Activated CD4-positive, alpha-beta T cell treated with anti-CD3 and anti-CD28 coated beads, Interleukin-2, amount 10 ng/mL, durations not matched to agents 7 days and 5 days (primary cell): Measurements from ENCODE around the gene PHF21B. TPM values are rescaled to one million over a fixed set of nuclear protein-coding genes. Genes with fewer than 3 reads are reported as not detected.
"Not testable (repeated sequence)": the region's sequence is repeated elsewhere in the genome, so short reads cannot be mapped to it uniquely, and the experiment has no call there.

ENCODE experiments used
- CTCF ChIA-PET: fragments of 350-600 bp; sonication (Branson Sonifier 250); formaldehyde crosslinking; loops from one replicate; lab custom pipeline; 2021; ENCODE audit warnings: antibody characterized with exemption; lab: Charles Lee
- POLR2A ChIA-PET: fragments of 350-600 bp; sonication (Branson Sonifier 250); formaldehyde crosslinking; loops from one replicate; lab custom pipeline; 2021; ENCODE audit warnings: antibody characterized with exemption; lab: Charles Lee
- DNase-seq: peaks from one replicate; pipeline ENCODE4 v3.0.0-alpha.2; 2020
- H3K27ac Mint-ChIP-seq: one replicate; pipeline ENCODE4 v1.8.0; 2021; ENCODE audit warnings: mild to moderate bottlenecking, moderate library complexity, mixed read lengths
- H3K27me3 Mint-ChIP-seq: one replicate; pipeline ENCODE4 v1.8.0; 2021; ENCODE audit warnings: mixed read lengths
- H3K36me3 Mint-ChIP-seq: one replicate; pipeline ENCODE4 v1.8.0; 2021; ENCODE audit warnings: low read depth, mixed read lengths
- H3K4me1 Mint-ChIP-seq: one replicate; pipeline ENCODE4 v1.8.0; 2021; ENCODE audit warnings: mixed read lengths
- H3K4me3 Mint-ChIP-seq: one replicate; pipeline ENCODE4 v1.8.0; 2021; ENCODE audit warnings: mild to moderate bottlenecking, moderate library complexity, mixed read lengths
- H3K9me3 Mint-ChIP-seq: one replicate; pipeline ENCODE4 v1.8.0; 2021; ENCODE audit warnings: mixed read lengths
- total RNA-seq, 2 experiments: library from RNA; stranded (reverse); gene quantifications; one replicate each; pipeline ENCODE4 v1.2.3, GENCODE V29; 2021

Gene PHF21B
- total RNA-seq, 2 experiments from 2014 or later = not detected

GRCh38 chr22:44974454-44974853, 35.4 kb downstream of the PHF21B start:
- CTCF ChIA-PET = no interaction called here
- Mint-ChIP-seq H3K36me3 (no peaks in the 10 kb centered on the region), H3K27me3 (no peaks in the 10 kb centered on the region), H3K4me1 (no peaks in the 10 kb centered on the region), H3K4me3 (no peak overlapping the region), H3K9me3 (no peaks in the 10 kb centered on the region), H3K27ac (no peak overlapping the region)
- no peak for DNase-seq
- POLR2A ChIA-PET = no interaction called here

- H3K27me3 Mint-ChIP-seq = no peaks in the 10 kb centered on the region
Observed at GRCh38 chr22:44973829-44974228, 36.0 kb downstream of the PHF21B start.

DNA sequence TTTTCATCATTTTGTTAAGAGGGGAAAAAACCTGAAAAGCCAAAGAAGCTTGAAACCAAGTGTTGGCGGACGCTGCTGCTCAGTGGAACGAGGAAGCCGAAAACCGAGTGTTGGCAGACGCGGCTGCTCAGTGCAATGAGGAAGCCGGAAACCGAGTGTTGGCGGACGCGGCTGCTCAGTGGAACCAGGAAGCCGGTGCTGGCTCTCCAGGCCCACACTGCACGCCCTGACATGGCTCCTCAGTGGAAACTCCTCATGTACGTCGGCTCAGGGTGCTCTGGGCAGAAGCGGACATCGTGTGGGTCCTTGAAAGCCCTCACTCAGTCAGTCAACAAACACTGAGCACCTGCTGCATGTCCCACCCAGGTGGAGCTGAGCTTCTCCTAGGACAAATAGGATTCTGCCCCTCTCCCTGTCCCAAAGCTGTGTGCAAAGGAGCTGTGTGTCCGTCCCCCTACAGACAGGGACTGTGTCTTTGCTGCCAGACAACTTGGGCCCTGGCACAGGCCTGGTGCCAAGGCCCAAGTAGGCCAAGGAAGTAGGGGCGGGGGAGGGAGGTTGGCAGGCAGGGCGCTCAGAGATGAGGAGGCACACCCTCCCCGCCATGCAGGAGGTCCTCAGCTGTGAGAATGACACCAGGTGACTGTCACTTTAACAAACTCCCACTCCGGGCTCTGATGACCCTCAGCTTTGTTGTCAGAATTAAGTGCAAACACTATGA, 37.3 kb downstream of the PHF21B start:
- no peaks in the 10 kb centered on the region for H3K9me3 Mint-ChIP-seq
- ChIA-PET CTCF (no interaction called here), POLR2A (no interaction called here)
- no peak overlapping the region for H3K4me3 Mint-ChIP-seq
- no peaks in the 10 kb centered on the region for H3K27me3 Mint-ChIP-seq
- H3K36me3 Mint-ChIP-seq = no peaks in the 10 kb centered on the region
- H3K4me1 Mint-ChIP-seq = no peaks in the 10 kb centered on the region
- H3K27ac Mint-ChIP-seq = no peak overlapping the region
- no peak for DNase-seq

More at GRCh38 chr22:44973829-44974228, 36.0 kb downstream of the PHF21B start:
- CTCF ChIA-PET = no interaction called here
- no peak for DNase-seq
- Mint-ChIP-seq H3K27ac (no peak overlapping the region), H3K36me3 (no peaks in the 10 kb centered on the region), H3K4me3 (no peak overlapping the region), H3K9me3 (no peaks in the 10 kb centered on the region), H3K4me1 (no peaks in the 10 kb centered on the region)
- POLR2A ChIA-PET = no interaction called here

GRCh38 chr22:44971651-44972362, 38.0 kb downstream of the PHF21B start:
- ChIA-PET CTCF (no interaction called here), POLR2A (no interaction called here)
- H3K36me3 Mint-ChIP-seq = no peaks in the 10 kb centered on the region
- no peaks in the 10 kb centered on the region for H3K4me1 Mint-ChIP-seq
- H3K27ac Mint-ChIP-seq = no peak overlapping the region
- H3K27me3 Mint-ChIP-seq = no peaks in the 10 kb centered on the region
- H3K4me3 Mint-ChIP-seq = no peak overlapping the region
- no peak for DNase-seq
- no peaks in the 10 kb centered on the region for H3K9me3 Mint-ChIP-seq

GRCh38 chr22:44970291-44970690, 39.5 kb downstream of the PHF21B start:
- CTCF ChIA-PET = no interaction called here
- POLR2A ChIA-PET = no interaction called here
- H3K4me1 Mint-ChIP-seq = no peaks in the 10 kb centered on the region
- no peaks in the 10 kb centered on the region for H3K27me3 Mint-ChIP-seq
- no peak overlapping the region for H3K27ac Mint-ChIP-seq
- H3K9me3 Mint-ChIP-seq = no peaks in the 10 kb centered on the region
- H3K36me3 Mint-ChIP-seq = no peaks in the 10 kb centered on the region
- no peak overlapping the region for H3K4me3 Mint-ChIP-seq
- no peak for DNase-seq

DNA sequence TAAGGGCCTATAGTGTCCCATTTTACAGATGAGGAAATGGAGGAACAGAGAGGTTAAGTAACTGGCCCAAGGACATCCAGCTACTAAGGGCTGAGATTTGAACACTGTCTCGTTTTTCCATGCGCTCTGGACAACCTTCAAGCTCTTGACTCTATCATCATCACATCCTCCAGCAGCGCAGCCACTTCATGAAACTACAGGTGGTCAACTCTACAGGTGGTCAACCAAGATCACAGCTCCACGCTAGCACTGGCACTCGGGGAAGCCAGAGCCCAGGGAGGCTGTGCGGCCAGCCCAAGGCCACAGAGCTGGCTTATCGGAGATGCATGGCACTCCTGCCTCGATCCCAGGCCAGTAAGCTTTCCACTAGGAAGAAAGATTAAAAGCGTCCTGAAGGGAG, 40.0 kb downstream of the PHF21B start:
- POLR2A ChIA-PET = no interaction called here
- no peak for DNase-seq
- CTCF ChIA-PET = no interaction called here
- Mint-ChIP-seq H3K9me3 (no peaks in the 10 kb centered on the region), H3K27me3 (no peaks in the 10 kb centered on the region), H3K4me3 (no peak overlapping the region), H3K36me3 (no peaks in the 10 kb centered on the region), H3K4me1 (no peaks in the 10 kb centered on the region), H3K27ac (no peak overlapping the region)

GRCh38 chr22:44968736-44969135, 41.1 kb downstream of the PHF21B start:
- Mint-ChIP-seq H3K36me3 (no peaks in the 10 kb centered on the region), H3K9me3 (no peaks in the 10 kb centered on the region), H3K4me3 (no peak overlapping the region), H3K4me1 (no peaks in the 10 kb centered on the region), H3K27ac (no peak overlapping the region), H3K27me3 (no peaks in the 10 kb centered on the region)
- CTCF ChIA-PET = no interaction called here
- POLR2A ChIA-PET = no interaction called here
- DNase-seq = no peak

DNA sequence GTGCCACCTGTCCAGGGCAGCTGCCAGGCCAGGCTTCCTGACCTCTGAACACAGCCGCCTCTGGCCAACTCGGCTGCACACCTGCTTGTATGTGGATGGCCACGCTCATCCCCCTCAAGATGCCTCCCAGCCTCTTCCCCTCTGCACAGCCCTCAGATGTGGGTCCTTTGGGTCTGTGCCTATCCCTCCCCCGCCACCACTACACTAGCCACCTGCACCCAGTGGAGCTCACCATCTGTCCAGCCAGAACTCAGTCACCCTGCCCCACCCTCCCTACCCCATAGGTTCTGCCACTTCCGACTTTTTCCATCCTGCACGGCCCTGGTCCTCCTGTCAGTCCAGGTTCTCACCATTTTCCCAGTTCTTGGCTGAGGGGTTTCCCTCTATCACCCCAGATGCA, 44.6 kb downstream of the PHF21B start:
- POLR2A ChIA-PET = no interaction called here
- no peaks in the 10 kb centered on the region for H3K27me3 Mint-ChIP-seq
- no peak overlapping the region for H3K27ac Mint-ChIP-seq
- H3K4me1 Mint-ChIP-seq = no peaks in the 10 kb centered on the region
- no peak overlapping the region for H3K4me3 Mint-ChIP-seq
- H3K36me3 Mint-ChIP-seq = no peaks in the 10 kb centered on the region
- H3K9me3 Mint-ChIP-seq = no peaks in the 10 kb centered on the region
- DNase-seq = no peak
- CTCF ChIA-PET = no interaction called here

GRCh38 chr22:44964722-44965078, 45.1 kb downstream of the PHF21B start:
- Mint-ChIP-seq H3K4me1 (no peaks in the 10 kb centered on the region), H3K9me3 (no peaks in the 10 kb centered on the region), H3K36me3 (no peaks in the 10 kb centered on the region), H3K4me3 (no peak overlapping the region), H3K27ac (no peak overlapping the region), H3K27me3 (no peaks in the 10 kb centered on the region)
- DNase-seq = no peak
- POLR2A ChIA-PET = no interaction called here
- CTCF ChIA-PET = no interaction called here

DNA sequence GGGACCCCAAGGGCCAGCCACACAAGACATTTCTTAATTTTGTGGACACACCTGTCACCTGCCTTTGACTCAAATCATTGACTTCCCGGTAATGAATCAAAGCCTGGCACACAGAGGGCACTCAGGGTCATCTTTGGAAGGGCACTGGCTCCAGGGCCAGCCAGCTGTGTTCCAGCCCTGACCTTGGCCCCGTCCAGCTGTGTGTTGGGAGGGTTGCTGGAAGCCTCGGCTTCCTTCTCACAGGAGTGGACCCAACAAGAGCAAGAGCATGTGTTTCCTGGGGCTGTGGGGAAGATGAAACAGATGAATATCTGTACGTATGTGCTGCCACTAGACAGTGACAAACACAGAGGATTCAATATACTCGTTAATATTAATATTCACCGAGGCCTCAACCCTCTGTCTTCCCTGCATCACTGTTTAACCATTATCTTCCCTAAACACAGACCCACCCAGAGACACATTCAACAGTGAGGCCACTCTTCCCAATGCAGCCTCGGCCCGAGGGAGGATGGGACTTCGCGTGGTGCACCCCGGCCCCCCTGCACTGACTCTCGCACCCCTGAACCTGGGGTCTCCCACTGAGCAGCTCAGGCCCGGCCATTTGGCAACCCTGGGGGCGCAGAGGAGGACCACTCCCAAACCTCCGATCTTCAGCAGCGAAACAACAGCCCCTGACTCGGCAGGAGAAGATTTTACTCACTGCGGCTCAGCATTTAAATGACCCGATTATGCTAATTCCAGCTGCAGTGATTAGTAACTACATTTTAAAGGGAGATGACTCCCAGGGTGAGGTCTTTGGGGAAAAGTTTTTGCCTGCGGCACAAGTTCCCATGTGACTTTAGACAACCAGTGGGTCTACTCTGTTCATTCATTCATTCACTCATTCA, 45.7 kb downstream of the PHF21B start:
- POLR2A ChIA-PET = no interaction called here
- CTCF ChIA-PET = no interaction called here
- no peak for DNase-seq
- no peaks in the 10 kb centered on the region for H3K36me3 Mint-ChIP-seq
- H3K4me3 Mint-ChIP-seq = no peak overlapping the region
- no peaks in the 10 kb centered on the region for H3K27me3 Mint-ChIP-seq
- H3K4me1 Mint-ChIP-seq = no peaks in the 10 kb centered on the region
- no peak overlapping the region for H3K27ac Mint-ChIP-seq
- H3K9me3 Mint-ChIP-seq = no peaks in the 10 kb centered on the region

- Mint-ChIP-seq H3K27me3 (no peaks in the 10 kb centered on the region), H3K27ac (no peak overlapping the region), H3K36me3 (no peaks in the 10 kb centered on the region), H3K4me3 (no peak overlapping the region), H3K4me1 (no peaks in the 10 kb centered on the region), H3K9me3 (no peaks in the 10 kb centered on the region)
- ChIA-PET CTCF (no interaction called here), POLR2A (no interaction called here)
- DNase-seq = no peak
Observed at GRCh38 chr22:44962741-44963454, 46.9 kb downstream of the PHF21B start.

DNA sequence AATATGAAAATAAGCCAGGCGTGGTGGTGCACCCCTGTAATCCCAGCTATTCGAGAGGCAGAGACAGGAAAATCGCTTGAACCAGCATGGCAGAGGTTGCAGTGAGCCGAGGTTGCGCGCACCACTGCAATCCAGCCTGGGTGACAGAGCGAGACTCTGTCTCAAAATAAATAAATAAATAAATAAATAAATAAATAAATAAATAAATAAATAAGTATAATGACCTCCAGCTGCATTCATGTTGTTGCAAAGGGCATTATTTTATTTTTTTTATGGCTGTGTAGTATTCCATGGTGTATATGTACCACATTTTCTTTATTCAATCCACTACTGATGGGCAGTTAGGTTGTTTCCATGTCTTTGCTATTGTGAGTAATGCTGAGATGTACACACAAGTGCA, 48.1 kb downstream of the PHF21B start:
- H3K27me3 Mint-ChIP-seq, POLR2A ChIA-PET, H3K4me1 Mint-ChIP-seq, H3K27ac Mint-ChIP-seq, H3K4me3 Mint-ChIP-seq, H3K9me3 Mint-ChIP-seq, H3K36me3 Mint-ChIP-seq, DNase-seq: not testable (repeated sequence)
- CTCF ChIA-PET = interaction anchor here (1.0 kb wide), 1 partner anchor 133 kb away, joined by 3 read pairs; no protein-coding TSS in a partner anchor
